Suppressor macrophage treated with lipopolysaccharide for 1 hour (primary cell): ENCODE measurements around the gene ENPP7.

Experiments used
- DNase-seq, 3 donors: peaks; one replicate each; pipeline ENCODE4 v3.0.0-alpha.2; 2020 to 2022

ENPP7 gene

DNA sequence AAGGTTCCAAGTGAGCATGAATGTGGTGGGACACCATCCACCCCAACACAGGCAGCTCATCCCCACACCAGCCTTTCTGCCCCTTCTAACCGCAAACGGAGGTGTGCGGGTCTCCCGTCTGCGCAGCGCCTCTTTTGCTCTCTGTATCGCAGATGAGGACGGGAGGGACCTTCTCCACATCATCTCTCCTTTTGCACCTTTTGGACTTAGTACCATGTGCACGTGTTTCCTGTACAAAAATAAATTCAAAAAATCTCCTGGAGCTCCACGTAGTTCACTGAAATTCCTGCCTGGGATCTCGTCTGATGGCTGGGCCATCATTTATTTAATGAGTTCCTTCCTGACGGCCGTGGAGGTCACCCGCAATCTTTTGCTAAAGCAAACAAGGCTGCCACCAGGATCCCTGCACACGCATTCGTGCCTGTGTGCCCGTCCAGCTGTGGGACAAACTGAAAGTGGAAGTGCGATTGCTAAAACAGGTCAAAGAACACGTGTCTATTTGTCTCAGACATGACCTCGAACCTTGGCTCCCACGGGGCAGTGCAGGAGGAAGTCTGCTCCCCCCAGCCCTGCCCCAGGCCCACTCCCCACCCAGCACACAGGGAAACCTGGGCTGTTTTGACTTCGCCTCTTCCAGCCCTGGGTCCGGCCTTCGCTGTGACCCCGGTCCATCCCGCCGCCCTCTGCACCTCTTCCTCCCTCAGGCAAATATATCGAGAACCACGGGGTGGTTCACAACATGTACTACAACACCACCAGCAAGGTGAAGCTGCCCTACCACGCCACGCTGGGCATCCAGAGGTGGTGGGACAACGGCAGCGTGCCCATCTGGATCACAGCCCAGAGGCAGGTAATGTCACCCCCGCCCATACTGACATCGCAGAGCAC lies 2.3 kb downstream of the ENPP7 start:
- DNase-seq = peak; percentile 63 to 79 (median 64)

GRCh38 chr17:79733692-79734070 lies 2.9 kb downstream of the ENPP7 start:
- no peak for DNase-seq

DNA sequence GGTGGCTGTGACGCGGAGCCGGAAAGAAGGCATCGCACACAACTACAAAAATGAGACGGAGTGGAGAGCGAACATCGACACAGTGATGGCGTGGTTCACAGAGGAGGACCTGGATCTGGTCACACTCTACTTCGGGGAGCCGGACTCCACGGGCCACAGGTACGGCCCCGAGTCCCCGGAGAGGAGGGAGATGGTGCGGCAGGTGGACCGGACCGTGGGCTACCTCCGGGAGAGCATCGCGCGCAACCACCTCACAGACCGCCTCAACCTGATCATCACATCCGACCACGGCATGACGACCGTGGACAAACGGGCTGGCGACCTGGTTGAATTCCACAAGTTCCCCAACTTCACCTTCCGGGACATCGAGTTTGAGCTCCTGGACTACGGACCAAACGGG lies 4.4 kb downstream of the ENPP7 start:
- DNase-seq = no peak

GRCh38 chr17:79737046-79737921 lies 6.5 kb downstream of the ENPP7 start:
- no peak for DNase-seq

DNA sequence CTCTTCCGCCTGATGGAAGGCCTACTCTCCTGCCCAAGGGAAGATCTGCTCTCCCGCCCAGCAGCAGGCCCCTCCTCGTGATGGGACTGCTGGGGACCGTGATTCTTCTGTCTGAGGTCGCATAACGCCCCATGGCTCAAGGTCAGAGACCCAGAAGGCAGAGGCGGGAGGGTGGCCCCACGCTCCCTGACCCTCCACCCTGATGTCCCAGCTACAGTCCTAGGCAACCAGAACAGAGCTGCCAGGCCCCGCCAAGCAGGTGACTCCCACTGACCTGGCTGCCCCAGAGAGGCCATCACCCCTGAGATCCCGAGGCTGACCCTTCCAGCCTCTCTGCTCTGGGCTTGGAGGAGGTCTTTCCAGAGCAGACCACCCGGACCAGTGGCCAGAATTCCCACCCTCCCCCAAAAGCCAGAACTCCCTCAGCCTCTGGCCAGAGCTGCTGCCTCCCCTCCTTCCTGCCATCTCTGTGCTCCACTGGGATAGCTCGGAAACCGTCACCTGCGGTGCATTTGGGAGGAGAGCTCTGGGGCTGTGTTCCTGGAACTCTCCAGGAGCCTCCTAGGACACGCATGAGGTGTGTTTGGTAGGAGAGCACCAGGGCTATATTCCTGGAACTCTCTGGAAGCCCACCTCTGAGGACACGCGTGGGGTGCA lies 7.3 kb downstream of the ENPP7 start:
- no peak for DNase-seq

- no peak for DNase-seq
Observed at GRCh38 chr17:79738643-79739042, 7.9 kb downstream of the ENPP7 start.

- no peak for DNase-seq
Observed at GRCh38 chr17:79739148-79740062, 8.7 kb downstream of the ENPP7 start.

DNA sequence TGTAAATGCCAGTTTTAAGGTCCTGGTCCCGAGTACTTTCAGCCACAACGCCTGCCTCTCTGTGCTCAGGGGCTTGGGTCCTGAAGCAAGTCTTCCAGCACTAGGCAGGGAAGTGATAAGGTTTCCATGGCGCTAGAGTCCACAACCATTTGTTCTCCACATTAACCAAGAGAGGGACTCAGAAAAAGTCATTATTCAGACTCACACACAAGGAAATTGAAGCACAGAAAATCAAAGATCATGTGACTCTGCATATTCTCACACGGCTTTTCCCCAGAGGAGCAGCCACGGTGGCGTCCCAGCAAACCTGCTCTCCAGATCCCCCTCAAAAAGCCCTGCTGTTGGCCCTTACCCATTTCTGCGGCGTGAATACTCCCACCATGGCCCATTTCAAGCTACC lies 9.7 kb downstream of the ENPP7 start:
- DNase-seq = no peak

DNA sequence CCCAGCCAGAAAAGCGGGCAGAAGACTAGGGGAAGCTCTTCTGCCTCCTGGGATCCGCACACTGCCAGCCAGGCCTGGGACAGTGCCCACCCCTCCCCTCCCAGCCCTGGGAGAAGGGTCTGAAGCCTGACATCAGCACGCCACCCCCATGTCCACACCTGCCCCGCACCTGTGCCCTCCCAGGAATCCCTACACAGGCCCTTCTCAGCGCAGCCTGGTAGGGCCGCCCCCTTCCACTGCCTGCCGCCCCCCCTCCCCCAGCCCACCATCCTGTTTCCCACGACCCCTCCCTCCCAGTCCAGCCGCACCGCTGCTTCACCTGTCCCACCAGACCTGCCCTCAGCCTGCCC lies 10.6 kb downstream of the ENPP7 start:
- no peak for DNase-seq

- DNase-seq = peak; percentile 69 to 83 (median 71)
Observed at GRCh38 chr17:79741751-79742588, 11.2 kb downstream of the ENPP7 start.

GRCh38 chr17:79742589-79742918 lies 11.8 kb downstream of the ENPP7 start:
- DNase-seq = no peak

DNA sequence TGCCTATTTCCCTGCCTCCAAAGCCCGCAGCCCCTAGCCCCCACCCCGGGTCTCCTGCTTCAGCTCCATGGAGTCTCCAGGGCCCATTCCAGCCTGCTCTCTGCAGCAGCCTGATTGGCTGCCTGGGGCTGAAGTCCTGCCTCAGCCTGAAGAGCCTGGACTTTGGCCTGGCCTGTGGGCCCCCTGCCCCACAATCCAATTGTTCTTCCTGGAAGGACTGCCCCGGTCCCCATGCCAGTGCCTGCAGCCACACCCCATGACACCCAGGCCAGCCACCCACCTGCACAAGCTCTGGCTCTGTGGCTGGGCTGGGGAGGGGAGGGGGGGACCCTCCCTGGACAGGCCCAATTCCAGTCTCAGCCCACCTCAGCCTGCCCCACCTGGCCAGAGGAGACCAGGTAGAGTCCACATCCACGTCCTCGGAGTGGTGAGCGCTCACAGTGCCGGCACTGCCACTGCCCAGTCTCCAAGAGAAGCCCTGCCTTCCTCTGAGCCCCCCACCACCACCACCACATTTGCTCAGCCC lies 12.3 kb downstream of the ENPP7 start:
- no peak for DNase-seq

DNA sequence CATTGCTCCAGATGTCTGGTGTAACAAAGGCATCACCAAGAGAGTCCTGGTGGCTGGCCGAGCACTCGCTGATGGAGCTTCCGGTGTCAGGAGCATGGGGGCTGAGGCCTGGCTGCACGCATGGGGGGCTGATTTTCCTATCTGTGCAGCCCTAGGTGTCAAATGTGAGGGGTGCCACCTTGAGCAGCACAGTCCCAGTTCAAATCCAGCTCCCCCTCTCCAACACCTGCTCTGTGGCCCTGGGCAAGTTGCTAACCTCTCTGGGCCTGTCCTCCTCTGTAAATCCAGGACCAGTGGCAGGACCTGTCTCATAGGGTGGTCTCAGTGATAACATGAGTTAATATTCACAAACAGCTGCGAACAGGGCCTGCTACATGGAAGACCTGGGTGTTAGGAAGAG lies 12.9 kb downstream of the ENPP7 start:
- DNase-seq = no peak

DNA sequence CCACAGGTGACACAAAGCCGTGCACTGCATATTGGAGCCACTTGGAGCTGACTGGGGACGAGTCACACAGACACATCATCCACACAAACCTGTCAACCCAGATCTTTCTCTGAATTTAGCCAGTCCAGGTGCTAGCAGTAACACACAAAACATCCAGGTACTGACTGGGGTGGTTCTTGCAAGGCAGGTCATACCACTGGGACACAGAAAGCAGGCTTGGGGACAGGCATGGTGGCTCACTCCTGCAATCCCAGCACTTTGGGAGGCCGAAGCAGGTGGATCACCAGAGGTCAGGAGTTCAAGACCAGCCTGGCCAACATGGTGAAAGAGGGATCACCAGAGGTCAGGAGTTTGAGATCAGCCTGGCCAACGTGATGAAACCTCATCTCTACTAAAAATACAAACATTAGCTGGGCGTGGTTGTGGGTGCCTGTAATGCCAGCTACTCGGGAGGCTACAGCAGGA lies 14.9 kb downstream of the ENPP7 start:
- DNase-seq = no peak

- no peak for DNase-seq
Observed at GRCh38 chr17:79746889-79747507, 16.3 kb downstream of the ENPP7 start.

- no peak for DNase-seq
Observed at GRCh38 chr17:79747508-79748294, 17.0 kb downstream of the ENPP7 start.

DNA sequence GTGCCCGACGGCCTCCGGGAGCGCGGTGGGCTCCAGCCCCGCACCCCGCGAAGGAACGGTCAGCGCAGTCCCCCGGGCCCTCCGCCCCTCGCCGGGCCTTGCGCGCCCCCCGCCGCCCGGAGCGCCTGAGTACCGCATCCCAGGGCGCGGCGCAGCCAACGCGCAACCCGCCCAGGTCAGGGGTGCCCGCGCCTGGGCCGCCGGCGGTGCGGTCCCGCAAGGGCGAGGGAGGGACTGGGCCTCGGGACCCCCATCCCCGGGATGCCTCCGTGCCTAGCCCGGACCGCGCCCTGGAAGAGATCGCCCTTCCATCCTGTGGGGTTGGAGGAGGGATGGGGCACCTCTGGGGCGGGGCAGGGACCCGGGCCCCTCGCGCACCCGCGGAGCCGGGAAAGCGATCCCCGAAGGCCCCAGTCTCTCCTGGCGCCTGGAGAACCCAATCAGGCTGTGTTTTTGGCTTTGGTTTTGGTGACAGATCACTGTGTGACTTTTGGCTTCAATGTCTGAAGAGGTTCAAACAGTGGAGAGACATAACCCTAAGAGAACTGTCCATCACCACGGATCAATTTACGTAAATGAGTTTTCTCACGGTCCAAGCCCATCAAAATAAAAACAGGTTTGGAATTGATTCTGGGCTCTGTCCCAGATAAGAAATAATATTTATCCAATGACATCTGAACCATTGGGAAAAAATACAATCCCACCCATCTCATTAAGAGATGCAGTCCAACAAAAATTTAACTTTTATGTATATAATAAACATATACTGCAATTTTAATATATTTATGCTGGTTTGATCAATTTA lies 17.8 kb downstream of the ENPP7 start:
- DNase-seq = no peak

- DNase-seq = no peak
Observed at GRCh38 chr17:79749156-79749815, 18.5 kb downstream of the ENPP7 start.
